Gastrocnemius medialis (tissue), 4 donors: ENCODE measurements around the gene SPATA16.

ENCODE experiments used
- CTCF ChIP-seq, 5 experiments: fragments of 450-650 bp in 3 of 5; fragments of 200-600 bp in 2 of 5; sonication (generic) in 2 of 5; IDR thresholded peaks in 4 of 5; conservative IDR thresholded peaks in 1 of 5; 1 replicate in 4 of 5; 2 replicates in 1 of 5; pipeline ENCODE4 v1.5.1; 2016 to 2019; ENCODE audit warnings: antibody characterized with exemption in 5 of 5, mild to moderate bottlenecking in 3 of 5, moderate library complexity in 3 of 5
- POLR2A ChIP-seq, 2 donors: fragments of 450-650 bp; IDR thresholded peaks; one replicate each; pipeline ENCODE4 v1.6.1; 2017; ENCODE audit warnings: antibody characterized with exemption in 2 of 2, mild to moderate bottlenecking in 2 of 2, moderate library complexity in 2 of 2

- TF ChIP-seq CTCF (IDR thresholded peaks at IDR 0.05 in 4 of 5, conservative IDR thresholded peaks at IDR 0.05 in 1 of 5) (no peak), POLR2A (IDR thresholded peaks at IDR 0.05) (no peak)
Measured at GRCh38 chr3:173066044-173067004, 74.7 kb downstream of the SPATA16 start.
